Smooth muscle cell (in vitro differentiated cells): Measurements from ENCODE around the gene ORC4. TPM values are rescaled to one million over a fixed set of nuclear protein-coding genes. Genes with fewer than 3 reads are reported as not detected.

Experiments
- DNase-seq: peaks from one replicate; lab custom pipeline; 2025; ENCODE audit not compliant: unreplicated experiment; lab: John Stamatoyannopoulos, UW
- H2AFZ ChIP-seq: fragments of 200-600 bp; sonication (generic); 2 replicates; pipeline ENCODE4 v1.6.0; 2016; ENCODE audit warnings: antibody characterized with exemption, low read depth, mild to moderate bottlenecking
- H3F3A ChIP-seq: fragments of 200-600 bp; sonication (generic); 2 replicates; pipeline ENCODE4 v1.6.0; 2017; ENCODE audit warnings: antibody characterized with exemption, low read depth
- H3K27ac ChIP-seq: fragments of 200-600 bp; sonication (generic); 2 replicates; pipeline ENCODE4 v1.5.1; 2016; ENCODE audit warnings: low read depth, mild to moderate bottlenecking
- H3K27me3 ChIP-seq: fragments of 200-600 bp; sonication (generic); 2 replicates; pipeline ENCODE4 v1.6.1; 2016; ENCODE audit warnings: low read depth, mild to moderate bottlenecking
- H3K36me3 ChIP-seq: fragments of 200-600 bp; sonication (generic); 2 replicates; pipeline ENCODE4 v1.5.1; 2016; ENCODE audit warnings: low read depth
- H3K4me1 ChIP-seq: fragments of 200-600 bp; sonication (generic); 2 replicates; pipeline ENCODE4 v1.5.1; 2016; ENCODE audit warnings: low read depth
- H3K4me2 ChIP-seq: fragments of 200-600 bp; sonication (generic); 2 replicates; pipeline ENCODE4 v1.6.0; 2016; ENCODE audit warnings: mild to moderate bottlenecking
- H3K4me3 ChIP-seq: fragments of 200-600 bp; sonication (generic); 2 replicates; pipeline ENCODE4 v1.5.1; 2016; ENCODE audit warnings: mild to moderate bottlenecking
- H3K79me2 ChIP-seq: fragments of 200-600 bp; sonication (generic); 2 replicates; pipeline ENCODE4 v1.6.0; 2016; ENCODE audit warnings: low read depth, mild to moderate bottlenecking
- H3K9ac ChIP-seq: fragments of 200-600 bp; sonication (generic); 2 replicates; pipeline ENCODE4 v1.6.0; 2016; ENCODE audit warnings: low read depth
- H3K9me3 ChIP-seq: fragments of 200-600 bp; sonication (generic); replicated peaks from 2 replicates; pipeline ENCODE4 v1.5.1; 2016; ENCODE audit warnings: low read depth
- H4K20me1 ChIP-seq: fragments of 200-600 bp; sonication (generic); 2 replicates; pipeline ENCODE4 v1.6.0; 2016; ENCODE audit warnings: low read depth
- CTCF ChIP-seq: fragments of 200-600 bp; sonication (generic); IDR thresholded peaks from 2 replicates; pipeline ENCODE4 v1.5.1; 2017; ENCODE audit warnings: borderline replicate concordance, mild to moderate bottlenecking, antibody characterized with exemption; ENCODE audit not compliant: insufficient read depth, poor library complexity, severe bottlenecking
- WGBS: methylation state at CpG from one replicate; pipeline ENCODE4 v1.1.7; 2016; ENCODE audit warnings: low lambda C conversion rate; 5-methylcytosine and 5-hydroxymethylcytosine counted together
- polyA plus RNA-seq: library from polyadenylated mRNA; unstranded; fragments of >200 nt; fragmentation: Nextera tagmentation; extraction: Ambion mirVana; gene quantifications from 2 replicates; pipeline ENCODE4 v1.2.1, GENCODE V29; 2016
- total RNA-seq: library from RNA; depleted of rRNA; stranded (reverse); fragments of >200 nt; gene quantifications from 2 replicates; pipeline ENCODE4 v1.2.3, GENCODE V29; 2014

Gene ORC4
- total and polyA plus RNA-seq, 2 experiments from 2014 or later, result 23.7 to 75.3 TPM

- no peak for TF ChIP-seq CTCF
- Histone ChIP-seq H2AFZ (no peak overlapping the region), H3K4me3 (no peak overlapping the region), H3K36me3 (no peaks in the 10 kb centered on the region), H3K4me2 (no peak overlapping the region), H3K27ac (no peak overlapping the region), H3K27me3 (no peaks in the 10 kb centered on the region), H3K9me3 (no peaks in the 10 kb centered on the region), H4K20me1 (peaks cover 74% of the 10 kb centered on the region), H3F3A (no peaks in the 10 kb centered on the region), H3K9ac (no peak overlapping the region), H3K79me2 (peaks cover 69% of the 10 kb centered on the region), H3K4me1 (no peaks in the 10 kb centered on the region)
- WGBS, result 96% methylated on average over 3 of the region's 3 CpGs
- DNase-seq, result no peak
Measured at GRCh38 chr2:147989102-147989501, 31.4 kb downstream of the ORC4 start.

GRCh38 chr2:147980940-147981528 lies 39.5 kb downstream of the ORC4 start:
- Histone ChIP-seq H4K20me1 (peaks cover 45% of the 10 kb centered on the region), H3K4me3 (no peak overlapping the region), H3K27me3 (no peaks in the 10 kb centered on the region), H3K36me3 (peaks cover 2% of the 10 kb centered on the region), H3K9me3 (no peaks in the 10 kb centered on the region), H3F3A (no peaks in the 10 kb centered on the region), H3K27ac (no peak overlapping the region), H3K9ac (no peak overlapping the region), H2AFZ (no peak overlapping the region), H3K4me1 (no peaks in the 10 kb centered on the region), H3K79me2 (peaks cover 38% of the 10 kb centered on the region), H3K4me2 (no peak overlapping the region)
- DNase-seq, result no peak
- WGBS, result 94% methylated on average over 5 of the region's 5 CpGs
- no peak for TF ChIP-seq CTCF

- Histone ChIP-seq H3K79me2 (peaks cover 31% of the 10 kb centered on the region), H3K27me3 (no peaks in the 10 kb centered on the region), H3F3A (no peaks in the 10 kb centered on the region), H3K9ac (no peak overlapping the region), H3K27ac (no peak overlapping the region), H3K4me3 (no peak overlapping the region), H3K36me3 (peaks cover 2% of the 10 kb centered on the region), H3K4me1 (no peaks in the 10 kb centered on the region), H4K20me1 (peaks cover 24% of the 10 kb centered on the region), H2AFZ (no peak overlapping the region), H3K9me3 (no peaks in the 10 kb centered on the region), H3K4me2 (no peak overlapping the region)
- DNase-seq, result no peak
- no peak for TF ChIP-seq CTCF
- WGBS, result 95% methylated on average over 3 of the region's 3 CpGs
Measured at GRCh38 chr2:147977679-147978078, 42.9 kb downstream of the ORC4 start.

GRCh38 chr2:147976102-147976501 lies 44.4 kb downstream of the ORC4 start:
- Histone ChIP-seq H3K79me2 (peaks cover 18% of the 10 kb centered on the region), H3K4me3 (no peak overlapping the region), H2AFZ (no peak overlapping the region), H3K9ac (no peak overlapping the region), H3K36me3 (peaks cover 2% of the 10 kb centered on the region), H3K27ac (no peak overlapping the region), H3F3A (no peaks in the 10 kb centered on the region), H3K4me1 (no peaks in the 10 kb centered on the region), H3K4me2 (no peak overlapping the region), H3K27me3 (no peaks in the 10 kb centered on the region), H3K9me3 (no peaks in the 10 kb centered on the region), H4K20me1 (peaks cover 9% of the 10 kb centered on the region)
- 92% methylated on average over 2 of the region's 2 CpGs for WGBS
- no peak for DNase-seq
- no peak for TF ChIP-seq CTCF
